22Rv1 (cell line): ENCODE data around the gene ZNF574.

Experiments used
- CTCF ChIP-seq: fragments of 450-650 bp; IDR thresholded peaks from 2 replicates; pipeline ENCODE4 v1.5.1; 2017; ENCODE audit warnings: mild to moderate bottlenecking
- ZFX ChIP-seq: fragments of 450-650 bp; IDR thresholded peaks from 2 replicates; pipeline ENCODE4 v1.6.1; 2017; ENCODE audit warnings: antibody characterized with exemption, borderline replicate concordance

GRCh38 chr19:42121036-42121621, 45.2 kb downstream of the ZNF574 start:
- TF ChIP-seq CTCF (no peak), ZFX (no peak)
